Subcutaneous adipose tissue (tissue), 4 donors: ENCODE data around the gene RBM24. TPM values are rescaled to one million over a fixed set of nuclear protein-coding genes. Genes with fewer than 3 reads are reported as not detected.

Experiments
- CTCF ChIP-seq: fragments of 450-650 bp; IDR thresholded peaks from one replicate; pipeline ENCODE4 v1.5.1; 2016; ENCODE audit warnings: low read depth, mild to moderate bottlenecking, control low read depth, antibody characterized with exemption, moderate library complexity
- total RNA-seq, 4 donors: library from RNA; depleted of rRNA; stranded (reverse); fragments of >200 nt; gene quantifications; one replicate each; pipeline ENCODE4 v1.1.0, GENCODE V29; 2016

The RBM24 gene
- total RNA-seq, 4 donors from 2014 or later, result 0.34 to 4.1 (median 0.55) TPM

DNA sequence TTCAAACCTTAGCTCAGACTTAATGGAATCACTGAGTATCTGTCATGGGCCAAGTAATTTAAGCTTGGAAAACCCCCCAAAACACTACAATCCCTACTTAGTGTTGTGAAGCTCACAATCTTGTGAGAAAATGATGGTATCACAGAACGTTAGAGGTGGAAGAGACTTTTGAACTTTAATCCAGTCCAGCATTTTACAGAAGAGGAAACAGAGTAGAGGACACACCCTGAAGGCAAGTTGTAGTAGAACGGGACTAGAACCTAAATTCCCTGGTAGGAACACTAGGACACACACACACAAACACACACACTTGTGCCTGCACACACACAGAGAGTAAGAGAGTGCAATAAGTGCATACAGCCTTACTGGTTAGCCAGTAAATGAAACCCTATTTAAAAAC, 62.1 kb downstream of the RBM24 start:
- TF ChIP-seq CTCF, result no peak

Other genes starting within 250 kb of the RBM24 start
- not detected for gene STMND1, start 179.3 kb upstream of the RBM24 start, total RNA-seq
- gene CAP2, start 112.2 kb downstream of the RBM24 start, total RNA-seq, result 10 to 100 TPM in 1 of 4 donors, 1 to 10 TPM in 3; 1.5 to 11.5 (median 4.6) TPM